GM23338 (cell line): ENCODE data around the gene ELANE.

Experiments used
- CREB1 ChIP-seq: fragments of 250-450 bp; sonication (Bioruptor Pico); IDR thresholded peaks from 2 replicates; pipeline ENCODE4 v1.5.0; 2020; ENCODE audit warnings: low read depth, mild to moderate bottlenecking, moderate library complexity
- CTCF ChIP-seq, 2 experiments: fragments of 200-600 bp in 1 of 2; sonication (generic) in 1 of 2; conservative IDR thresholded peaks; 2 replicates each; pipeline versions ENCODE4 v1.5.1 to v1.6.1; 2016 to 2017; ENCODE audit warnings: antibody characterized with exemption in 2 of 2, low read depth in 2 of 2, mild to moderate bottlenecking in 2 of 2, moderate library complexity in 1 of 2
- ETS1 ChIP-seq: IDR thresholded peaks from 2 replicates; pipeline ENCODE4 v1.6.1; 2016; ENCODE audit warnings: antibody characterized with exemption
- EZH2 ChIP-seq: fragments of 200-600 bp; sonication (generic); IDR thresholded peaks from one replicate; pipeline ENCODE4 v1.8.0; 2017; ENCODE audit warnings: antibody characterized with exemption, mild to moderate bottlenecking, low read depth; ENCODE audit not compliant: unreplicated experiment
- EZH2phosphoT487 ChIP-seq: fragments of 200-600 bp; sonication (generic); IDR thresholded peaks from one replicate; pipeline ENCODE4 v1.8.1; 2018; ENCODE audit warnings: antibody characterized with exemption; ENCODE audit not compliant: unreplicated experiment
- POLR2AphosphoS5 ChIP-seq: IDR thresholded peaks from 2 replicates; pipeline ENCODE4 v1.6.1; 2016; ENCODE audit warnings: antibody characterized with exemption, low read depth
- ZNF331 ChIP-seq: fragments of 250-450 bp; sonication (Bioruptor Pico); IDR thresholded peaks from 2 replicates; pipeline ENCODE4 v1.5.0; 2020; ENCODE audit warnings: low read depth, mild to moderate bottlenecking, moderate library complexity
- TF ChIP-seq, protein P1 (sequence below): IDR thresholded peaks from one replicate; pipeline ENCODE4 v1.6.1; 2018; ENCODE audit warnings: antibody characterized with exemption; ENCODE audit not compliant: unreplicated experiment

GRCh38 chr19:867301-867793 is 15.2 kb downstream of the ELANE start:
- no peak for TF ChIP-seq CTCF (conservative IDR thresholded peaks at IDR 0.05; ENCODE audit: low read depth in 2 of 2)
- TF ChIP-seq POLR2AphosphoS5, result no peak
- TF ChIP-seq CREB1 (CRISPR knock-in tag), result no peak
- no peak for TF ChIP-seq ZNF331
- TF ChIP-seq, protein P1, sequence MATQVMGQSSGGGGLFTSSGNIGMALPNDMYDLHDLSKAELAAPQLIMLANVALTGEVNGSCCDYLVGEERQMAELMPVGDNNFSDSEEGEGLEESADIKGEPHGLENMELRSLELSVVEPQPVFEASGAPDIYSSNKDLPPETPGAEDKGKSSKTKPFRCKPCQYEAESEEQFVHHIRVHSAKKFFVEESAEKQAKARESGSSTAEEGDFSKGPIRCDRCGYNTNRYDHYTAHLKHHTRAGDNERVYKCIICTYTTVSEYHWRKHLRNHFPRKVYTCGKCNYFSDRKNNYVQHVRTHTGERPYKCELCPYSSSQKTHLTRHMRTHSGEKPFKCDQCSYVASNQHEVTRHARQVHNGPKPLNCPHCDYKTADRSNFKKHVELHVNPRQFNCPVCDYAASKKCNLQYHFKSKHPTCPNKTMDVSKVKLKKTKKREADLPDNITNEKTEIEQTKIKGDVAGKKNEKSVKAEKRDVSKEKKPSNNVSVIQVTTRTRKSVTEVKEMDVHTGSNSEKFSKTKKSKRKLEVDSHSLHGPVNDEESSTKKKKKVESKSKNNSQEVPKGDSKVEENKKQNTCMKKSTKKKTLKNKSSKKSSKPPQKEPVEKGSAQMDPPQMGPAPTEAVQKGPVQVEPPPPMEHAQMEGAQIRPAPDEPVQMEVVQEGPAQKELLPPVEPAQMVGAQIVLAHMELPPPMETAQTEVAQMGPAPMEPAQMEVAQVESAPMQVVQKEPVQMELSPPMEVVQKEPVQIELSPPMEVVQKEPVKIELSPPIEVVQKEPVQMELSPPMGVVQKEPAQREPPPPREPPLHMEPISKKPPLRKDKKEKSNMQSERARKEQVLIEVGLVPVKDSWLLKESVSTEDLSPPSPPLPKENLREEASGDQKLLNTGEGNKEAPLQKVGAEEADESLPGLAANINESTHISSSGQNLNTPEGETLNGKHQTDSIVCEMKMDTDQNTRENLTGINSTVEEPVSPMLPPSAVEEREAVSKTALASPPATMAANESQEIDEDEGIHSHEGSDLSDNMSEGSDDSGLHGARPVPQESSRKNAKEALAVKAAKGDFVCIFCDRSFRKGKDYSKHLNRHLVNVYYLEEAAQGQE, result no peak
- no peak for TF ChIP-seq EZH2
- no peak for TF ChIP-seq EZH2phosphoT487
- no peak for TF ChIP-seq ETS1
